Neural cell (in vitro differentiated cells): ENCODE measurements around the gene OR2G3.

Source experiments
- EZH2 ChIP-seq: fragments of 200-600, 300-800 bp; shearing (Covaris generic), sonication (generic); IDR thresholded peaks from 2 replicates; pipeline ENCODE4 v1.6.1; 2014; ENCODE audit warnings: antibody characterized with exemption, low read length, borderline replicate concordance, mild to moderate bottlenecking; ENCODE audit not compliant: insufficient read depth, poor library complexity, severe bottlenecking
- TF ChIP-seq, protein P1 (sequence below): fragments of 450-650 bp; IDR thresholded peaks from 2 replicates; pipeline ENCODE4 v1.5.1; 2014; ENCODE audit warnings: antibody characterized with exemption, mild to moderate bottlenecking, moderate library complexity; ENCODE audit not compliant: poor library complexity, severe bottlenecking

DNA sequence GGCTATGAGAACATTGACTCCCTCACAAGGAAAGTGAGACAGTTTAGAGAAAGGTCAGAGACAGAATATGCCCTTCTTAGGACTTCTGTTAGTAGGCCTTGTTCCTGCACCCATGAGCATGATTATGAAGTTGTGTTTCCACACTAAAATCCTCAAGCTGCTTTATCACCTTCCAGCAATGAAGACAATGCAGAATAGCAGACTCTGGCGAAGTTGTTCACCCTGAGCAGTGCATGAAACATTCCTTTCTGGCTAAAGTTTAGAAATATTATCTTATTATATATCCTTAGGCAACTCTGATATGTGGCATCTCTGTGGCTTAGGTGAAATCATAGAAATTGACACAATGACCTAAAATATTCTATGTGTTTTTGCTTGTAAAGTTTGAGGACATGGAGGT lies 31.1 kb upstream of the OR2G3 start:
- TF ChIP-seq, protein P1, sequence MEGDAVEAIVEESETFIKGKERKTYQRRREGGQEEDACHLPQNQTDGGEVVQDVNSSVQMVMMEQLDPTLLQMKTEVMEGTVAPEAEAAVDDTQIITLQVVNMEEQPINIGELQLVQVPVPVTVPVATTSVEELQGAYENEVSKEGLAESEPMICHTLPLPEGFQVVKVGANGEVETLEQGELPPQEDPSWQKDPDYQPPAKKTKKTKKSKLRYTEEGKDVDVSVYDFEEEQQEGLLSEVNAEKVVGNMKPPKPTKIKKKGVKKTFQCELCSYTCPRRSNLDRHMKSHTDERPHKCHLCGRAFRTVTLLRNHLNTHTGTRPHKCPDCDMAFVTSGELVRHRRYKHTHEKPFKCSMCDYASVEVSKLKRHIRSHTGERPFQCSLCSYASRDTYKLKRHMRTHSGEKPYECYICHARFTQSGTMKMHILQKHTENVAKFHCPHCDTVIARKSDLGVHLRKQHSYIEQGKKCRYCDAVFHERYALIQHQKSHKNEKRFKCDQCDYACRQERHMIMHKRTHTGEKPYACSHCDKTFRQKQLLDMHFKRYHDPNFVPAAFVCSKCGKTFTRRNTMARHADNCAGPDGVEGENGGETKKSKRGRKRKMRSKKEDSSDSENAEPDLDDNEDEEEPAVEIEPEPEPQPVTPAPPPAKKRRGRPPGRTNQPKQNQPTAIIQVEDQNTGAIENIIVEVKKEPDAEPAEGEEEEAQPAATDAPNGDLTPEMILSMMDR: no peak
- no peak for TF ChIP-seq EZH2
